ENCODE measurements around the gene C4orf50.

C4orf50 gene

GRCh38 chr4:5854929-5855328, 163.3 kb downstream of the C4orf50 start:
- no peak for TF ChIP-seq SNAI2 (CRISPR knock-in tag; IDR thresholded peaks at IDR 0.05)
- TF ChIP-seq TOX (CRISPR knock-in tag; IDR thresholded peaks at IDR 0.05; ENCODE audit: borderline replicate concordance) = no peak
- no peak for TF ChIP-seq ESRRG (CRISPR knock-in tag; IDR thresholded peaks at IDR 0.05)
- no peak for TF ChIP-seq ISL1 (CRISPR knock-in tag; IDR thresholded peaks at IDR 0.05)
- TF ChIP-seq ZNF8 (CRISPR knock-in tag; IDR thresholded peaks at IDR 0.05) = no peak
- no peak for TF ChIP-seq ZC3H10 (CRISPR knock-in tag; IDR thresholded peaks at IDR 0.05)
- no peak for ATAC-seq

GRCh38 chr4:5852523-5853202, 165.6 kb downstream of the C4orf50 start:
- TF ChIP-seq ZC3H10 (CRISPR knock-in tag; IDR thresholded peaks at IDR 0.05) = no peak
- TF ChIP-seq ZNF70 (CRISPR knock-in tag; IDR thresholded peaks at IDR 0.05) = no peak
- TF ChIP-seq RARB (CRISPR knock-in tag; IDR thresholded peaks at IDR 0.05) = no peak
- TF ChIP-seq TCF4 (CRISPR knock-in tag; IDR thresholded peaks at IDR 0.05; ENCODE audit: borderline replicate concordance) = no peak
- TF ChIP-seq CSDC2 (CRISPR knock-in tag; IDR thresholded peaks at IDR 0.05) = no peak
- TF ChIP-seq ZNF565 (CRISPR knock-in tag; conservative IDR thresholded peaks at IDR 0.05; ENCODE audit: low read depth) = no peak
- TF ChIP-seq TSHZ2 (CRISPR knock-in tag; IDR thresholded peaks at IDR 0.05) = no peak
- no peak for TF ChIP-seq ZNF8 (CRISPR knock-in tag; IDR thresholded peaks at IDR 0.05)
- no peak for TF ChIP-seq PPARA (CRISPR knock-in tag; IDR thresholded peaks at IDR 0.05; ENCODE audit: borderline replicate concordance)
- TF ChIP-seq ZFP3 (CRISPR knock-in tag; IDR thresholded peaks at IDR 0.05) = no peak
- no peak for TF ChIP-seq BACH2 (CRISPR knock-in tag; IDR thresholded peaks at IDR 0.05; ENCODE audit: borderline replicate concordance)
- no peak for TF ChIP-seq GLIS3 (CRISPR knock-in tag; IDR thresholded peaks at IDR 0.05)
- ATAC-seq = no peak

DNA sequence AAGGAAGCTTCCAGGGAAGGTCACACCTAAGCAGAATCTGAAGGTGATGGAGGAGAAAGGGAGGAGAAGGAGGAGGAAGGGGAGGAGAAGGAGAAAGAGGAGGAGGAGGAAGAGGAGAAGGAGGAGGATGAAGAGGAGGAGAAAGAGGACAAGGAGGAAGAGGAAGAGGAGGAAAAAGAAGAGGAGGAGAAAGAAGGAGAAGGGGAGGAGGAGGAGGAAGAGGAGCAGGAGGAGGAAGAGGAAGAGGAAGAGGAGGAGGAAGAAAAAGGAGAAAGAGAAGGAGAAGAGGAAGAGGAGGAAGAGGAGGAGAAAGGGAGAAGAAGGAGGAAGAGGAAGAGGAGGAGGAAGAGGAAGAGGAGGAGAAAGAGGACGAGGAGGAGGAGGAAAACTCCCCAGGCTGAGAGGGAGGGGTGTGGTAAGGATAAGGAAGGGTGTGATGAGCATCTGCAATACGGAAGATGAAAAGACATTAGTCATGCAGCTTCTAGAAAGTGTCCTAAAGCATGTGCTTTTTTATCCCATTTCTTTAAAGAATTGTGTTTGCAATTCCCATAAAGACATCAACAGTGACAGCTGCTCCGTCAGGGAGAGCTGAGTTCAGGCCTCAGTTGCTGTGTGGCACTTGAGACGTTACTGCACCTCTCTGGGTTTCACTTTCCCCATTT, 166.5 kb downstream of the C4orf50 start:
- no peak for TF ChIP-seq PATZ1 (CRISPR knock-in tag; IDR thresholded peaks at IDR 0.05; ENCODE audit: borderline replicate concordance)
- TF ChIP-seq TOX (CRISPR knock-in tag; IDR thresholded peaks at IDR 0.05; ENCODE audit: borderline replicate concordance) = no peak
- no peak for TF ChIP-seq OSR1 (CRISPR knock-in tag; IDR thresholded peaks at IDR 0.05)
- TF ChIP-seq ZNF8 (CRISPR knock-in tag; IDR thresholded peaks at IDR 0.05) = no peak
- no peak for TF ChIP-seq CREB5 (CRISPR knock-in tag; IDR thresholded peaks at IDR 0.05; ENCODE audit: low read depth)
- no peak for TF ChIP-seq ZNF70 (CRISPR knock-in tag; IDR thresholded peaks at IDR 0.05)
- no peak for TF ChIP-seq ZC3H10 (CRISPR knock-in tag; IDR thresholded peaks at IDR 0.05)
- no peak for TF ChIP-seq BACH2 (CRISPR knock-in tag; IDR thresholded peaks at IDR 0.05; ENCODE audit: borderline replicate concordance)
- no peak for ATAC-seq

Measured in SK-N-SH treated with all-trans-retinoic acid at 6 μM for 48 hours (cell line).